Measurements from ENCODE around the gene MTHFR. TPM values are rescaled to one million over a fixed set of nuclear protein-coding genes. Genes with fewer than 3 reads are reported as not detected.

Gene MTHFR
- total RNA-seq, 1 experiment from 2014 or later, result 18.2 TPM

- H3K79me2 ChIP-seq (ENCODE audit: insufficient read depth, low read length), result no peaks in the 10 kb centered on the region
- no peak overlapping the region for H3K18ac ChIP-seq (ENCODE audit: insufficient read length, low read depth, low read length)
- no peak overlapping the region for H3T11ph ChIP-seq (ENCODE audit: low read length)
- H3K9ac ChIP-seq (ENCODE audit: extremely low read depth, insufficient read length, low read length), result no peak overlapping the region
- H2BK15ac ChIP-seq (ENCODE audit: low read depth, low read length), result no peak overlapping the region
- no peak for DNase-seq
- Mint-ChIP-seq H3K9me3 (peaks cover 10 to 13% of the 10 kb centered on the region in 2 experiments; a peak in 4 of 5 replicates), H3K27me3 (ENCODE audit: low read depth) (peaks cover 79% of the 10 kb centered on the region), H3K27ac (no peak overlapping the region), H3K36me3 (ENCODE audit: insufficient read depth in 1 of 3, low read depth in 3 of 3) (no peaks in the 10 kb centered on the region; a peak in 1 of 7 replicates), H3K4me3 (peak overlapping the region in 1 of 2 experiments; percentile 7; a peak in 2 of 5 replicates), H3K4me1 (peaks cover 10 to 18% of the 10 kb centered on the region in 2 experiments)
- no peaks in the 10 kb centered on the region for H4K20me1 ChIP-seq (ENCODE audit: control insufficient read depth, insufficient read depth, insufficient read length)
- no peak overlapping the region for H3K4ac ChIP-seq (ENCODE audit: low read depth, low read length)
- H3K56ac ChIP-seq (ENCODE audit: insufficient read length, low read depth, low read length), result no peak overlapping the region
- H2BK120ac ChIP-seq (ENCODE audit: low read depth, low read length, poor library complexity, severe bottlenecking), result no peak overlapping the region
- no peak overlapping the region for H3K23ac ChIP-seq (ENCODE audit: insufficient read length, low read depth, low read length)
- no peak overlapping the region for H3K14ac ChIP-seq (ENCODE audit: insufficient read depth, low read length)
- peaks cover 16% of the 10 kb centered on the region for H3K27me3 ChIP-seq (ENCODE audit: insufficient read depth, low read length)
- H2AK5ac ChIP-seq (ENCODE audit: insufficient read length, low read length), result no peak overlapping the region
- H4K91ac ChIP-seq (ENCODE audit: insufficient read length, low read depth, low read length), result no peak overlapping the region
- H3K23me2 ChIP-seq (ENCODE audit: insufficient read length, low read depth, low read length, poor library complexity, severe bottlenecking), result no peaks in the 10 kb centered on the region
- no peak overlapping the region for H2BK5ac ChIP-seq (ENCODE audit: insufficient read length, low read length)
- H2BK20ac ChIP-seq (ENCODE audit: low read depth, low read length, poor library complexity, severe bottlenecking), result no peak overlapping the region
- H2AFZ ChIP-seq (ENCODE audit: low read length), result no peak overlapping the region
- H3K9me3 ChIP-seq (ENCODE audit: control insufficient read depth, low read depth, low read length), result no peaks in the 10 kb centered on the region
- no peak overlapping the region for H4K5ac ChIP-seq (ENCODE audit: insufficient read length, low read depth, low read length)
- H2BK12ac ChIP-seq (ENCODE audit: insufficient read length, low read depth, low read length), result no peak overlapping the region
- TF ChIP-seq, protein P1, sequence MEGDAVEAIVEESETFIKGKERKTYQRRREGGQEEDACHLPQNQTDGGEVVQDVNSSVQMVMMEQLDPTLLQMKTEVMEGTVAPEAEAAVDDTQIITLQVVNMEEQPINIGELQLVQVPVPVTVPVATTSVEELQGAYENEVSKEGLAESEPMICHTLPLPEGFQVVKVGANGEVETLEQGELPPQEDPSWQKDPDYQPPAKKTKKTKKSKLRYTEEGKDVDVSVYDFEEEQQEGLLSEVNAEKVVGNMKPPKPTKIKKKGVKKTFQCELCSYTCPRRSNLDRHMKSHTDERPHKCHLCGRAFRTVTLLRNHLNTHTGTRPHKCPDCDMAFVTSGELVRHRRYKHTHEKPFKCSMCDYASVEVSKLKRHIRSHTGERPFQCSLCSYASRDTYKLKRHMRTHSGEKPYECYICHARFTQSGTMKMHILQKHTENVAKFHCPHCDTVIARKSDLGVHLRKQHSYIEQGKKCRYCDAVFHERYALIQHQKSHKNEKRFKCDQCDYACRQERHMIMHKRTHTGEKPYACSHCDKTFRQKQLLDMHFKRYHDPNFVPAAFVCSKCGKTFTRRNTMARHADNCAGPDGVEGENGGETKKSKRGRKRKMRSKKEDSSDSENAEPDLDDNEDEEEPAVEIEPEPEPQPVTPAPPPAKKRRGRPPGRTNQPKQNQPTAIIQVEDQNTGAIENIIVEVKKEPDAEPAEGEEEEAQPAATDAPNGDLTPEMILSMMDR (conservative IDR thresholded peaks at IDR 0.05), result no peak
- no peaks in the 10 kb centered on the region for H3K4me1 ChIP-seq (ENCODE audit: insufficient read depth, low read length)
- no peak overlapping the region for H3K4me2 ChIP-seq (ENCODE audit: insufficient read depth, insufficient read length, low read length)
- WGBS (ENCODE audit: extremely low coverage, insufficient read length, low lambda C conversion rate), result no CpG with 5 or more reads among the region's 6 CpGs
- H3K27ac ChIP-seq (ENCODE audit: insufficient read length, low read depth, low read length), result no peak overlapping the region
- no peaks in the 10 kb centered on the region for H3K79me1 ChIP-seq (ENCODE audit: insufficient read depth, low read depth, low read length, poor library complexity, severe bottlenecking)
- no peak overlapping the region for H4K8ac ChIP-seq (replicated peaks; ENCODE audit: insufficient read length, low read depth, low read length)
Observed at GRCh38 chr1:11761285-11761684, 44.5 kb downstream of the MTHFR start.
